Measurements from ENCODE around the gene ABL1. TPM values are rescaled to one million over a fixed set of nuclear protein-coding genes. Genes with fewer than 3 reads are reported as not detected.

ABL1 gene
- total and polyA plus RNA-seq, 2 of the 13 experiments (the other 11 are each of a cell fraction or from before 2014, with no cell fraction given): 10.8 to 20.4 TPM

DNA sequence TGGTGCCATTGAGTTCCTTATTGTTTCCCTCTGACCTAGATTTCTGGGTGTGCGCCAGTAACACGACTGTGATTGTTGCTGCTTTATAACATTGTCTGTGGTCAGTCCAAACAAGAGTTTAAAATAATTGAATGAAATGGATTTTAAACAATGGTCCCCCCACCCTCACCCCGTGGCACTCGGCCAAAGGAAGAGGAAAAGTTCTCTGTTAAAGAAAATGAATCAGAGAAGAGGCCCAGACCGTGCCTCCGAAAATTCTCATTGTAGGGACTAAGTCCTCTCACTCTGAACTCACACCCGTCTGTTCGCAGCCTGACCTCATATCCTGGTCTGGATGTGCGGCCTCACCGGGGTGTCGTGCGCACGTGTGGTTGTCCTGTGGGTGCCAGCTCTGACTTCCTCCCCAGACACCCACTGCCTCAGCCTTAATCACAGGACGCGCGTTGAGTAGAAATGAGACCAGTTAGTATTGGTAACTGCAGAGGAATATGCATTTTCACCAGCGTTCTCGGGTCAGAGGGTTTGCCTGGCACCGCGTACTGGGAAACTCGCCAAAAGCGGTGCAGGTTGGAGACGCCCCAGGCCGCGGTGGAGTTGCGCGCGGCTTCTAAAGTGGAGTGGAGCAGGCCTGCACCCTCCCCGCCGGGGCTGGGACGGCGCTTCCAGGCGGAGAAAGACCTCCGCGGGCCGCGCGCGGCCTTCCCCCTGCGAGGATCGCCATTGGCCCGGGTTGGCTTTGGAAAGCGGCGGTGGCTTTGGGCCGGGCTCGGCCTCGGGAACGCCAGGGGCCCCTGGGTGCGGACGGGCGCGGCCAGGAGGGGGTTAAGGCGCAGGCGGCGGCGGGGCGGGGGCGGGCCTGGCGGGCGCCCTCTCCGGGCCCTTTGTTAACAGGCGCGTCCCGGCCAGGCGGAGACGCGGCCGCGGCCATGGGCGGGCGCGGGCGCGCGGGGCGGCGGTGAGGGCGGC, at the start of gene ABL1 (continued):
- TF ChIP-seq, protein P1, sequence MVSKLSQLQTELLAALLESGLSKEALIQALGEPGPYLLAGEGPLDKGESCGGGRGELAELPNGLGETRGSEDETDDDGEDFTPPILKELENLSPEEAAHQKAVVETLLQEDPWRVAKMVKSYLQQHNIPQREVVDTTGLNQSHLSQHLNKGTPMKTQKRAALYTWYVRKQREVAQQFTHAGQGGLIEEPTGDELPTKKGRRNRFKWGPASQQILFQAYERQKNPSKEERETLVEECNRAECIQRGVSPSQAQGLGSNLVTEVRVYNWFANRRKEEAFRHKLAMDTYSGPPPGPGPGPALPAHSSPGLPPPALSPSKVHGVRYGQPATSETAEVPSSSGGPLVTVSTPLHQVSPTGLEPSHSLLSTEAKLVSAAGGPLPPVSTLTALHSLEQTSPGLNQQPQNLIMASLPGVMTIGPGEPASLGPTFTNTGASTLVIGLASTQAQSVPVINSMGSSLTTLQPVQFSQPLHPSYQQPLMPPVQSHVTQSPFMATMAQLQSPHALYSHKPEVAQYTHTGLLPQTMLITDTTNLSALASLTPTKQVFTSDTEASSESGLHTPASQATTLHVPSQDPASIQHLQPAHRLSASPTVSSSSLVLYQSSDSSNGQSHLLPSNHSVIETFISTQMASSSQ (IDR thresholded peaks at IDR 0.05; ENCODE audit: low read depth): no peak
- TF ChIP-seq, protein P1 (CRISPR knock-in tag; IDR thresholded peaks at IDR 0.05; ENCODE audit: borderline replicate concordance): 0 out of 2 replicates have a peak, but pooled peaks have one; percentile 29
- TF ChIP-seq TBP (CRISPR knock-in tag; IDR thresholded peaks at IDR 0.05) (no peak), HNRNPUL1 (IDR thresholded peaks at IDR 0.05; ENCODE audit: low read depth, low read length) (no peak), RCOR2 (CRISPR knock-in tag; IDR thresholded peaks at IDR 0.05) (0 out of 2 replicates have a peak, but pooled peaks have one; percentile 39), ZNF891 (CRISPR knock-in tag; IDR thresholded peaks at IDR 0.05) (peak; percentile 34; the same call in 1 of the 2 replicates), HOXD1 (CRISPR knock-in tag; IDR thresholded peaks at IDR 0.05) (peak; percentile 83; the same call in 1 of the 2 replicates), SNRNP70 (IDR thresholded peaks at IDR 0.05; ENCODE audit: low read depth, low read length) (no peak), PRPF4 (IDR thresholded peaks at IDR 0.05; ENCODE audit: low read depth, low read length, poor library complexity, severe bottlenecking) (no peak), NKX3-1 (CRISPR knock-in tag; IDR thresholded peaks at IDR 0.05) (peak; percentile 66; the same call in 1 of the 2 replicates), NR2F6 (IDR thresholded peaks at IDR 0.05) (no peak), NR2F6 (CRISPR knock-in tag; IDR thresholded peaks at IDR 0.05) (peak; percentile 39; the same call in 1 of the 2 replicates), ZNF652 (CRISPR knock-in tag; IDR thresholded peaks at IDR 0.05; ENCODE audit: borderline replicate concordance, low read depth) (peak; percentile 92), MEIS1 (CRISPR knock-in tag; IDR thresholded peaks at IDR 0.05; ENCODE audit: borderline replicate concordance) (no peak)
- TF ChIP-seq, protein P2, sequence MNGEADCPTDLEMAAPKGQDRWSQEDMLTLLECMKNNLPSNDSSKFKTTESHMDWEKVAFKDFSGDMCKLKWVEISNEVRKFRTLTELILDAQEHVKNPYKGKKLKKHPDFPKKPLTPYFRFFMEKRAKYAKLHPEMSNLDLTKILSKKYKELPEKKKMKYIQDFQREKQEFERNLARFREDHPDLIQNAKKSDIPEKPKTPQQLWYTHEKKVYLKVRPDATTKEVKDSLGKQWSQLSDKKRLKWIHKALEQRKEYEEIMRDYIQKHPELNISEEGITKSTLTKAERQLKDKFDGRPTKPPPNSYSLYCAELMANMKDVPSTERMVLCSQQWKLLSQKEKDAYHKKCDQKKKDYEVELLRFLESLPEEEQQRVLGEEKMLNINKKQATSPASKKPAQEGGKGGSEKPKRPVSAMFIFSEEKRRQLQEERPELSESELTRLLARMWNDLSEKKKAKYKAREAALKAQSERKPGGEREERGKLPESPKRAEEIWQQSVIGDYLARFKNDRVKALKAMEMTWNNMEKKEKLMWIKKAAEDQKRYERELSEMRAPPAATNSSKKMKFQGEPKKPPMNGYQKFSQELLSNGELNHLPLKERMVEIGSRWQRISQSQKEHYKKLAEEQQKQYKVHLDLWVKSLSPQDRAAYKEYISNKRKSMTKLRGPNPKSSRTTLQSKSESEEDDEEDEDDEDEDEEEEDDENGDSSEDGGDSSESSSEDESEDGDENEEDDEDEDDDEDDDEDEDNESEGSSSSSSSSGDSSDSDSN (CRISPR knock-in tag; IDR thresholded peaks at IDR 0.05): peak; percentile 77
- TF ChIP-seq, protein P3, sequence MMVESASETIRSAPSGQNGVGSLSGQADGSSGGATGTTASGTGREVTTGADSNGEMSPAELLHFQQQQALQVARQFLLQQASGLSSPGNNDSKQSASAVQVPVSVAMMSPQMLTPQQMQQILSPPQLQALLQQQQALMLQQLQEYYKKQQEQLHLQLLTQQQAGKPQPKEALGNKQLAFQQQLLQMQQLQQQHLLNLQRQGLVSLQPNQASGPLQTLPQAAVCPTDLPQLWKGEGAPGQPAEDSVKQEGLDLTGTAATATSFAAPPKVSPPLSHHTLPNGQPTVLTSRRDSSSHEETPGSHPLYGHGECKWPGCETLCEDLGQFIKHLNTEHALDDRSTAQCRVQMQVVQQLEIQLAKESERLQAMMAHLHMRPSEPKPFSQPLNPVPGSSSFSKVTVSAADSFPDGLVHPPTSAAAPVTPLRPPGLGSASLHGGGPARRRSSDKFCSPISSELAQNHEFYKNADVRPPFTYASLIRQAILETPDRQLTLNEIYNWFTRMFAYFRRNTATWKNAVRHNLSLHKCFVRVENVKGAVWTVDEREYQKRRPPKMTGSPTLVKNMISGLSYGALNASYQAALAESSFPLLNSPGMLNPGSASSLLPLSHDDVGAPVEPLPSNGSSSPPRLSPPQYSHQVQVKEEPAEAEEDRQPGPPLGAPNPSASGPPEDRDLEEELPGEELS (CRISPR knock-in tag; IDR thresholded peaks at IDR 0.05): peak; percentile 60; the same call in 1 of the 2 replicates
- TF ChIP-seq, protein P4, sequence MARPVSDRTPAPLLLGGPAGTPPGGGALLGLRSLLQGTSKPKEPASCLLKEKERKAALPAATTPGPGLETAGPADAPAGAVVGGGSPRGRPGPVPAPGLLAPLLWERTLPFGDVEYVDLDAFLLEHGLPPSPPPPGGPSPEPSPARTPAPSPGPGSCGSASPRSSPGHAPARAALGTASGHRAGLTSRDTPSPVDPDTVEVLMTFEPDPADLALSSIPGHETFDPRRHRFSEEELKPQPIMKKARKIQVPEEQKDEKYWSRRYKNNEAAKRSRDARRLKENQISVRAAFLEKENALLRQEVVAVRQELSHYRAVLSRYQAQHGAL (CRISPR knock-in tag; IDR thresholded peaks at IDR 0.05; ENCODE audit: not compliant biosample characterization): peak; percentile 61

Measured in HepG2 (cell line).